ENCODE results near the gene CACUL1. TPM values are rescaled to one million over a fixed set of nuclear protein-coding genes. Genes with fewer than 3 reads are reported as not detected.

The CACUL1 gene
- total RNA-seq, 2 experiments from 2014 or later: 12.0 to 27.6 TPM

GRCh38 chr10:118701529-118702323 is 53.0 kb downstream of the CACUL1 start:
- peaks cover 23% of the 10 kb centered on the region for H3K36me3 ChIP-seq (ENCODE audit: insufficient read depth, low read length)
- H4K20me1 ChIP-seq (ENCODE audit: insufficient read depth, low read length): no peaks in the 10 kb centered on the region
- no peak overlapping the region for H3K4me2 ChIP-seq (ENCODE audit: low read length)
- H3K9me2 ChIP-seq (ENCODE audit: insufficient read depth, low read length): no peaks in the 10 kb centered on the region
- H3K9me3 ChIP-seq (ENCODE audit: low read length): no peaks in the 10 kb centered on the region
- no peak for TF ChIP-seq EZH2phosphoT487 (IDR thresholded peaks at IDR 0.05; ENCODE audit: borderline replicate concordance, low read depth, low read length)
- TF ChIP-seq CTCF (conservative IDR thresholded peaks at IDR 0.05; ENCODE audit: low read length): no peak
- no peak overlapping the region for H3K27ac ChIP-seq (ENCODE audit: low read depth, low read length, poor library complexity, severe bottlenecking)
- intact Hi-C loops (cut with micrococcal nuclease; ENCODE audit: unreplicated experiment): no loop called here
- no peak overlapping the region for H2AFZ ChIP-seq (ENCODE audit: low read length)
- no peaks in the 10 kb centered on the region for H3K4me1 ChIP-seq (ENCODE audit: insufficient read depth, low read length, poor library complexity, severe bottlenecking)
- no peaks in the 10 kb centered on the region for H3K79me2 ChIP-seq (ENCODE audit: insufficient read depth, low read depth, low read length)
- no TSS peak for BruUV-seq (replicated peaks)
- ChIA-PET POLR2A (interaction anchor here (0.6 to 1.7 kb wide), 3 partner anchors 11 to 877 kb away, joined by 3 to 5 read pairs (median 3); no protein-coding TSS in a partner anchor), CTCF (ENCODE audit: unreplicated experiment) (no interaction called here)
- no peak for DNase-seq (ENCODE audit: low spot score)
- H3K4me3 ChIP-seq (ENCODE audit: low read depth, low read length, poor library complexity, severe bottlenecking): no peak overlapping the region

- no TSS peak for BruUV-seq (replicated peaks)
Measured at GRCh38 chr10:118698421-118698820, 56.3 kb downstream of the CACUL1 start.

More at GRCh38 chr10:118698421-118698820, 56.3 kb downstream of the CACUL1 start:
- H3K9me3 ChIP-seq (ENCODE audit: low read length): no peaks in the 10 kb centered on the region
- no peak for TF ChIP-seq CTCF (conservative IDR thresholded peaks at IDR 0.05; ENCODE audit: low read length)
- TF ChIP-seq EZH2phosphoT487 (IDR thresholded peaks at IDR 0.05; ENCODE audit: borderline replicate concordance, low read depth, low read length): no peak
- H4K20me1 ChIP-seq (ENCODE audit: insufficient read depth, low read length): no peaks in the 10 kb centered on the region
- H3K4me1 ChIP-seq (ENCODE audit: insufficient read depth, low read length, poor library complexity, severe bottlenecking): no peaks in the 10 kb centered on the region
- H3K79me2 ChIP-seq (ENCODE audit: insufficient read depth, low read depth, low read length): no peaks in the 10 kb centered on the region
- H3K4me2 ChIP-seq (ENCODE audit: low read length): no peak overlapping the region
- no peak overlapping the region for H3K4me3 ChIP-seq (ENCODE audit: low read depth, low read length, poor library complexity, severe bottlenecking)
- POLR2A ChIA-PET: no interaction called here
- no peak overlapping the region for H2AFZ ChIP-seq (ENCODE audit: low read length)
- DNase-seq (ENCODE audit: low spot score): no peak
- no peak overlapping the region for H3K27ac ChIP-seq (ENCODE audit: low read depth, low read length, poor library complexity, severe bottlenecking)
- intact Hi-C loops (cut with micrococcal nuclease; ENCODE audit: unreplicated experiment): no loop called here
- no peaks in the 10 kb centered on the region for H3K9me2 ChIP-seq (ENCODE audit: insufficient read depth, low read length)
- CTCF ChIA-PET (ENCODE audit: unreplicated experiment): no interaction called here
- H3K36me3 ChIP-seq (ENCODE audit: insufficient read depth, low read length): peaks cover 10% of the 10 kb centered on the region; the same call in 1 of the 2 replicates
